PC-3 (cell line): ENCODE measurements around the gene TEC. TPM values are rescaled to one million over a fixed set of nuclear protein-coding genes. Genes with fewer than 3 reads are reported as not detected.

Experiments used
- ATAC-seq: fragments of 200-7000 bp; cut with Tn5 transposase; 2 replicates; pipeline ENCODE4 v1.9.1; 2020; ENCODE audit warnings: mild to moderate bottlenecking, moderate library complexity
- BruUV-seq: library from RNA; stranded (reverse); fragments of 400-500 nt; replicated peaks from 2 replicates; lab custom pipeline; 2021; lab: Mats Ljungman, UMichigan
- CTCF ChIA-PET: fragments of 300-600 bp; sonication (Branson Sonifier 250); formaldehyde crosslinking; loops from one replicate; lab custom pipeline; 2022; ENCODE audit warnings: antibody characterized with exemption; lab: Charles Lee
- POLR2A ChIA-PET: fragments of 300-600 bp; sonication (Branson Sonifier 250); formaldehyde crosslinking; loops from one replicate; lab custom pipeline; 2022; ENCODE audit warnings: antibody characterized with exemption; ENCODE audit not compliant: unreplicated experiment; lab: Charles Lee
- DNase-seq: peaks from one replicate; pipeline ENCODE4 v3.0.0-alpha.2; 2015
- H2AFZ ChIP-seq: fragments of 300-600 bp; sonication (generic); 2 replicates; pipeline ENCODE4 v1.6.0; 2016; ENCODE audit warnings: antibody characterized with exemption, low read length
- H3F3A ChIP-seq: fragments of 300-600 bp; sonication (generic); one replicate; pipeline ENCODE4 v1.6.0; 2017; ENCODE audit warnings: antibody characterized with exemption, low read length, control low read depth, mild to moderate bottlenecking; ENCODE audit not compliant: unreplicated experiment
- H3K27ac ChIP-seq: fragments of 300-600 bp; sonication (generic); 2 replicates; pipeline ENCODE4 v1.5.1; 2016; ENCODE audit warnings: mild to moderate bottlenecking, low read length
- H3K27me3 ChIP-seq: fragments of 300-600 bp; sonication (generic); 2 replicates; pipeline ENCODE4 v1.6.1; 2016; ENCODE audit warnings: low read length, mixed read lengths
- H3K36me3 ChIP-seq: fragments of 300-600 bp; sonication (generic); 2 replicates; pipeline ENCODE4 v1.6.1; 2016; ENCODE audit warnings: low read depth, mixed run types, low read length, mixed read lengths
- H3K4me1 ChIP-seq: fragments of 300-600 bp; sonication (generic); 2 replicates; pipeline ENCODE4 v1.5.1; 2016; ENCODE audit warnings: low read length; ENCODE audit not compliant: insufficient read depth
- H3K4me2 ChIP-seq: fragments of 300-600 bp; sonication (generic); 2 replicates; pipeline ENCODE4 v1.6.0; 2016; ENCODE audit warnings: low read length
- H3K4me3 ChIP-seq: fragments of 300-600 bp; sonication (generic); 2 replicates; pipeline ENCODE4 v1.5.1; 2016; ENCODE audit warnings: mild to moderate bottlenecking, low read length, mixed read lengths
- H3K79me2 ChIP-seq: fragments of 300-600 bp; sonication (generic); 2 replicates; pipeline ENCODE4 v1.6.1; 2017; ENCODE audit warnings: low read length, mixed read lengths
- H3K9ac ChIP-seq: fragments of 300-600 bp; sonication (generic); 2 replicates; pipeline ENCODE4 v1.6.0; 2016; ENCODE audit warnings: mild to moderate bottlenecking, low read length
- H3K9me2 ChIP-seq: fragments of 300-600 bp; sonication (generic); replicated peaks from 2 replicates; pipeline ENCODE4 v1.6.1; 2016; ENCODE audit warnings: mixed run types, low read length, mixed read lengths
- H3K9me3 ChIP-seq: fragments of 300-600 bp; sonication (generic); 2 replicates; pipeline ENCODE4 v1.6.1; 2016; ENCODE audit warnings: low read length, mixed read lengths
- H4K20me1 ChIP-seq: fragments of 300-600 bp; sonication (generic); 2 replicates; pipeline ENCODE4 v1.6.1; 2016; ENCODE audit warnings: low read length, mixed read lengths
- CTCF ChIP-seq: fragments of 300-600 bp; sonication (generic); conservative IDR thresholded peaks from 2 replicates; pipeline ENCODE4 v1.5.1; 2017; ENCODE audit warnings: antibody characterized with exemption, low read depth, mild to moderate bottlenecking, low read length
- EZH2 ChIP-seq: fragments of 300-600 bp; sonication (generic); IDR thresholded peaks from one replicate; pipeline ENCODE4 v1.6.1; 2017; ENCODE audit warnings: antibody characterized with exemption, mild to moderate bottlenecking, low read length; ENCODE audit not compliant: unreplicated experiment
- EZH2phosphoT487 ChIP-seq: fragments of 300-600 bp; sonication (generic); IDR thresholded peaks from 2 replicates; pipeline ENCODE4 v1.6.1; 2018; ENCODE audit warnings: mild to moderate bottlenecking, antibody characterized with exemption, low read length, borderline replicate concordance
- intact Hi-C: fragments of 100-400 bp; cut with micrococcal nuclease; formaldehyde crosslinking; loops from 2 replicates; pipeline ENCODE4 v1.9.0; 2023
- total RNA-seq: library from RNA; depleted of rRNA; stranded (reverse); fragments of >200 nt; gene quantifications from 2 replicates; pipeline ENCODE4 v1.2.3, GENCODE V29; 2014

The TEC gene
- total RNA-seq, 1 experiment from 2014 or later = 10.4 TPM

GRCh38 chr4:48153791-48154550, 115.7 kb downstream of the TEC start:
- Histone ChIP-seq H3F3A (no peaks in the 10 kb centered on the region), H3K9ac (no peak overlapping the region), H3K27me3 (no peaks in the 10 kb centered on the region), H3K4me2 (no peak overlapping the region), H3K27ac (no peak overlapping the region), H3K9me3 (no peaks in the 10 kb centered on the region), H4K20me1 (no peaks in the 10 kb centered on the region), H3K9me2 (no peaks in the 10 kb centered on the region), H3K79me2 (no peaks in the 10 kb centered on the region), H3K4me1 (no peaks in the 10 kb centered on the region), H3K36me3 (peaks cover 17% of the 10 kb centered on the region), H2AFZ (no peak overlapping the region), H3K4me3 (no peak overlapping the region)
- BruUV-seq = no TSS peak
- CTCF ChIA-PET = no interaction called here
- DNase-seq (no peak), ATAC-seq (no peak)
- POLR2A ChIA-PET = no interaction called here
- intact Hi-C loops = no loop called here
- TF ChIP-seq CTCF (no peak), EZH2phosphoT487 (no peak), EZH2 (no peak)

- Histone ChIP-seq H3K9ac (no peak overlapping the region), H3F3A (no peaks in the 10 kb centered on the region), H3K79me2 (no peaks in the 10 kb centered on the region), H3K9me3 (no peaks in the 10 kb centered on the region), H3K4me2 (no peak overlapping the region), H3K36me3 (peaks cover 17% of the 10 kb centered on the region), H2AFZ (no peak overlapping the region), H3K4me1 (peaks cover 4% of the 10 kb centered on the region; the same call in 1 of the 2 replicates), H3K27ac (no peak overlapping the region), H3K4me3 (no peak overlapping the region), H3K9me2 (no peaks in the 10 kb centered on the region), H3K27me3 (no peaks in the 10 kb centered on the region), H4K20me1 (no peaks in the 10 kb centered on the region)
- no TSS peak for BruUV-seq
- intact Hi-C loops = no loop called here
- POLR2A ChIA-PET = no interaction called here
- no peak for ATAC-seq
- CTCF ChIA-PET = no interaction called here
- TF ChIP-seq EZH2 (no peak), CTCF (no peak), EZH2phosphoT487 (no peak)
- no peak for DNase-seq
Observed at GRCh38 chr4:48152259-48152658, 117.4 kb downstream of the TEC start.

- Histone ChIP-seq H3K9me2 (no peaks in the 10 kb centered on the region), H3K27ac (no peak overlapping the region), H3K36me3 (peaks cover 14% of the 10 kb centered on the region), H3K79me2 (no peaks in the 10 kb centered on the region), H4K20me1 (no peaks in the 10 kb centered on the region), H3K4me3 (no peak overlapping the region), H3K27me3 (no peaks in the 10 kb centered on the region), H3K9ac (no peak overlapping the region), H3K4me2 (no peak overlapping the region), H3F3A (no peaks in the 10 kb centered on the region), H3K4me1 (peaks cover 17% of the 10 kb centered on the region), H2AFZ (no peak overlapping the region), H3K9me3 (no peaks in the 10 kb centered on the region)
- ChIA-PET CTCF (interaction anchor here (0.5 kb wide), 1 partner anchor 237 kb away, joined by 6 read pairs; no protein-coding TSS in a partner anchor), POLR2A (no interaction called here)
- no peak for ATAC-seq
- intact Hi-C loops = no loop called here
- no peak for DNase-seq
- no peak for TF ChIP-seq EZH2
- no peak for TF ChIP-seq EZH2phosphoT487
- no peak for TF ChIP-seq CTCF
- BruUV-seq = no TSS peak
Observed at GRCh38 chr4:48149827-48150370, 119.7 kb downstream of the TEC start.
